SU-DHL-6 (cell line): Measurements from ENCODE around the gene CPB1.

Experiments used
- EZH2phosphoT487 ChIP-seq: fragments of 200-600 bp; sonication (generic), shearing (Covaris generic); conservative IDR thresholded peaks from 2 replicates; pipeline ENCODE4 v1.6.1; 2018; ENCODE audit warnings: mild to moderate bottlenecking, antibody characterized with exemption, low read length, moderate library complexity, mixed read lengths
- TF ChIP-seq, protein P1 (sequence below): fragments of 200-600 bp; sonication (generic); IDR thresholded peaks from one replicate; pipeline ENCODE4 v1.5.1; 2017; ENCODE audit warnings: antibody characterized with exemption, mild to moderate bottlenecking, low read length, moderate library complexity; ENCODE audit not compliant: insufficient read depth, poor library complexity, severe bottlenecking

DNA sequence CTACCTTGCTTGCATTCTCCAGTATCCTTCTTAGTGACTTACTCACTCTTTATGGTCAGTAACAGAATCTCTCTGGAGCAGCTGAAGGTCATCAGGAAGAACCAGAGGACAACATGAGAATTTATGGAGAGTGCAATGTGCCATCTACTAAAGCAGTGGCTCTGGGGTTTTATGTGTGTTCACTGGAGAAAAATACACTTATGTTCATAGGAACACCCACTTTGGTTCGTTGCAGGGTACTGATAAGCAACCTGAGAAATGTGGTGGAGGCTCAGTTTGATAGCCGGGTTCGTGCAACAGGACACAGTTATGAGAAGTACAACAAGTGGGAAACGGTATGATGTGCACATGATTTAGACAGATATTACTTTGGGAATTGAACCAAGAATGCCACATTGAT, 12.8 kb downstream of the CPB1 start:
- TF ChIP-seq, protein P1, sequence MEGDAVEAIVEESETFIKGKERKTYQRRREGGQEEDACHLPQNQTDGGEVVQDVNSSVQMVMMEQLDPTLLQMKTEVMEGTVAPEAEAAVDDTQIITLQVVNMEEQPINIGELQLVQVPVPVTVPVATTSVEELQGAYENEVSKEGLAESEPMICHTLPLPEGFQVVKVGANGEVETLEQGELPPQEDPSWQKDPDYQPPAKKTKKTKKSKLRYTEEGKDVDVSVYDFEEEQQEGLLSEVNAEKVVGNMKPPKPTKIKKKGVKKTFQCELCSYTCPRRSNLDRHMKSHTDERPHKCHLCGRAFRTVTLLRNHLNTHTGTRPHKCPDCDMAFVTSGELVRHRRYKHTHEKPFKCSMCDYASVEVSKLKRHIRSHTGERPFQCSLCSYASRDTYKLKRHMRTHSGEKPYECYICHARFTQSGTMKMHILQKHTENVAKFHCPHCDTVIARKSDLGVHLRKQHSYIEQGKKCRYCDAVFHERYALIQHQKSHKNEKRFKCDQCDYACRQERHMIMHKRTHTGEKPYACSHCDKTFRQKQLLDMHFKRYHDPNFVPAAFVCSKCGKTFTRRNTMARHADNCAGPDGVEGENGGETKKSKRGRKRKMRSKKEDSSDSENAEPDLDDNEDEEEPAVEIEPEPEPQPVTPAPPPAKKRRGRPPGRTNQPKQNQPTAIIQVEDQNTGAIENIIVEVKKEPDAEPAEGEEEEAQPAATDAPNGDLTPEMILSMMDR, result no peak
- no peak for TF ChIP-seq EZH2phosphoT487
